SK-N-SH (cell line): ENCODE measurements around the gene TEKT5. TPM values are rescaled to one million over a fixed set of nuclear protein-coding genes. Genes with fewer than 3 reads are reported as not detected.
A peak's percentile ranks its signal among the peaks of the same experiment; 100 is the strongest.
"Not testable (repeated sequence)": the region's sequence is repeated elsewhere in the genome, so short reads cannot be mapped to it uniquely, and the experiment has no call there.

ENCODE experiments used
- CTCF ChIA-PET: fragments of 300-600, 350-600 bp; formaldehyde crosslinking; extraction: SDS; loops from one replicate; lab custom pipeline; 2021; lab: Yijun Ruan, JAX
- POLR2A ChIA-PET: fragments of 350-600 bp; sonication (Branson Sonifier 250); formaldehyde crosslinking; extraction: SDS; loops from one replicate; lab custom pipeline; 2020; ENCODE audit warnings: antibody characterized with exemption, inconsistent platforms; lab: Yijun Ruan, JAX
- DNase-seq: peaks from one replicate; pipeline ENCODE4 v3.0.0; 2012
- H2AFZ ChIP-seq: fragments of 200-600 bp; sonication (generic); 2 replicates; pipeline ENCODE4 v1.8.1; 2016; ENCODE audit warnings: antibody characterized with exemption, mild to moderate bottlenecking, low read depth
- H3F3A ChIP-seq: fragments of 200-600 bp; sonication (generic); replicated peaks from 2 replicates; pipeline ENCODE3; 2016; ENCODE audit warnings: antibody characterized with exemption, mild to moderate bottlenecking; ENCODE audit not compliant: insufficient read depth
- H3K27ac ChIP-seq, 2 experiments: fragments of 200-500 bp in 1 of 2; fragments of 200-600 bp in 1 of 2; sonication (Bioruptor generic) in 1 of 2; sonication (generic), shearing (Covaris generic) in 1 of 2; 2 replicates each; pipeline versions ENCODE4 v1.5.1 to v1.6.1; 2014 to 2016; ENCODE audit warnings: low read depth in 2 of 2, inconsistent platforms in 1 of 2, low read length in 1 of 2, mild to moderate bottlenecking in 1 of 2, mixed read lengths in 1 of 2
- H3K27me3 ChIP-seq: fragments of 200-600 bp; sonication (generic), shearing (Covaris generic); 2 replicates; pipeline ENCODE4 v1.6.1; 2016; ENCODE audit warnings: mixed run types; ENCODE audit not compliant: insufficient read depth
- H3K36me3 ChIP-seq, 2 experiments: fragments of 200-500 bp in 1 of 2; fragments of 200-600 bp in 1 of 2; sonication (Bioruptor generic) in 1 of 2; sonication (generic) in 1 of 2; replicated peaks in 1 of 2; 2 replicates each; pipeline versions ENCODE3 to v1.5.1; 2014 to 2016; ENCODE audit warnings: low read length in 1 of 2, mild to moderate bottlenecking in 1 of 2; ENCODE audit not compliant: insufficient read depth in 2 of 2, control insufficient read depth in 1 of 2
- H3K4me1 ChIP-seq, 2 experiments: fragments of 200-500 bp in 1 of 2; fragments of 200-600 bp in 1 of 2; sonication (Bioruptor generic) in 1 of 2; sonication (generic), shearing (Covaris generic) in 1 of 2; 2 replicates each; pipeline versions ENCODE4 v1.5.1 to v1.6.1; 2014 to 2016; ENCODE audit warnings: low read depth in 1 of 2, low read length in 1 of 2, mixed run types in 1 of 2; ENCODE audit not compliant: insufficient read depth in 2 of 2, control insufficient read depth in 1 of 2
- H3K4me2 ChIP-seq: fragments of 200-600 bp; sonication (generic), shearing (Covaris generic); 2 replicates; pipeline ENCODE4 v1.6.1; 2017; ENCODE audit warnings: mixed run types
- H3K4me3 ChIP-seq, 2 experiments: fragments of 200-500 bp in 1 of 2; fragments of 200-600 bp in 1 of 2; sonication (Bioruptor generic) in 1 of 2; sonication (generic), shearing (Covaris generic) in 1 of 2; 2 replicates each; pipeline versions ENCODE4 v1.5.1 to v1.8.1; 2014 to 2016; ENCODE audit warnings: low read depth in 2 of 2, inconsistent platforms in 1 of 2, low read length in 1 of 2, mild to moderate bottlenecking in 1 of 2, mixed read lengths in 1 of 2, moderate library complexity in 1 of 2
- H3K79me2 ChIP-seq: fragments of 200-600 bp; sonication (generic); 2 replicates; pipeline ENCODE4 v1.8.1; 2017; ENCODE audit warnings: mild to moderate bottlenecking; ENCODE audit not compliant: insufficient read depth
- H3K9ac ChIP-seq: fragments of 200-600 bp; sonication (generic); 2 replicates; pipeline ENCODE4 v1.6.1; 2017; ENCODE audit warnings: mixed run types
- H3K9me2 ChIP-seq: fragments of 200-600 bp; sonication (generic); 2 replicates; pipeline ENCODE4 v1.6.1; 2017; ENCODE audit warnings: mixed run types
- H3K9me3 ChIP-seq: fragments of 200-600 bp; sonication (generic); 2 replicates; pipeline ENCODE4 v1.6.1; 2017; ENCODE audit warnings: mixed run types, mild to moderate bottlenecking, moderate library complexity
- H4K20me1 ChIP-seq: fragments of 200-600 bp; sonication (generic); 2 replicates; pipeline ENCODE4 v1.6.1; 2017; ENCODE audit warnings: mild to moderate bottlenecking, mixed run types; ENCODE audit not compliant: insufficient read depth
- CTCF ChIP-seq: fragments of 200-600 bp; sonication (generic); IDR thresholded peaks from 2 replicates; pipeline ENCODE4 v1.6.1; 2017; ENCODE audit warnings: antibody characterized with exemption, mild to moderate bottlenecking, moderate library complexity
- ELF1 ChIP-seq: IDR thresholded peaks from 2 replicates; pipeline ENCODE4 v1.4.0; 2012
- FOSL2 ChIP-seq: IDR thresholded peaks from 2 replicates; pipeline ENCODE4 v1.4.0; 2012; ENCODE audit warnings: low read depth, mild to moderate bottlenecking, moderate library complexity, borderline replicate concordance
- MAX ChIP-seq: IDR thresholded peaks from 2 replicates; pipeline ENCODE4 v1.4.0; 2012; ENCODE audit warnings: low read depth
- MEF2A ChIP-seq: IDR thresholded peaks from 2 replicates; pipeline ENCODE4 v1.4.0; 2012; ENCODE audit warnings: low read depth, borderline replicate concordance
- MXI1 ChIP-seq: IDR thresholded peaks from 2 replicates; pipeline ENCODE4 v1.6.1; 2012; ENCODE audit warnings: mild to moderate bottlenecking, low read depth, low read length, improper control_type of control experiment
- PBX3 ChIP-seq: IDR thresholded peaks from 2 replicates; pipeline ENCODE4; 2012
- POLR2AphosphoS5 ChIP-seq: IDR thresholded peaks from 2 replicates; pipeline ENCODE4 v1.6.1; 2012; ENCODE audit warnings: low read depth, low read length
- RFX5 ChIP-seq: IDR thresholded peaks from 2 replicates; pipeline ENCODE4 v1.6.1; 2012; ENCODE audit warnings: mild to moderate bottlenecking, improper control_type of control experiment, low read length
- USF1 ChIP-seq: IDR thresholded peaks from 2 replicates; pipeline ENCODE4 v1.4.0; 2012; ENCODE audit warnings: low read depth, borderline replicate concordance
- YY1 ChIP-seq: IDR thresholded peaks from 2 replicates; pipeline ENCODE4 v1.4.0; 2012; ENCODE audit warnings: low read depth, mild to moderate bottlenecking
- WGBS: methylation state at CpG from one replicate; pipeline ENCODE4 v1.1.6; 2017; ENCODE audit warnings: low lambda C conversion rate; 5-methylcytosine and 5-hydroxymethylcytosine counted together
- polyA plus RNA-seq, 3 experiments: library from polyadenylated mRNA; depleted of rRNA; stranded (reverse); fragments of >200 nt; gene quantifications; 2 replicates each; pipeline ENCODE4 v1.2.3, GENCODE V29; 2012

The TEKT5 gene
- polyA plus RNA-seq, 1 of the 3 experiments (the other 2 are of a cell fraction) = not detected

- TF ChIP-seq RFX5 (no peak), MEF2A (no peak), CTCF (no peak), FOSL2 (no peak), POLR2AphosphoS5 (no peak), PBX3 (no peak), ELF1 (no peak)
- TF ChIP-seq, all 33 proteins: peak for 8
These were observed 47.1 kb upstream of the TEKT5 start (continued) for GRCh38 chr16:10741844-10742243.

GRCh38 chr16:10741249-10741648 is 46.5 kb upstream of the TEKT5 start:
- H3K4me1 ChIP-seq = peaks cover 3 to 35% of the 10 kb centered on the region in 2 experiments; a peak in 3 of 4 replicates
- H3K4me2 ChIP-seq, H3K36me3 ChIP-seq, H3K4me3 ChIP-seq, H2AFZ ChIP-seq, H3K9me3 ChIP-seq, H4K20me1 ChIP-seq, POLR2A ChIA-PET, H3K27me3 ChIP-seq, DNase-seq, H3K9ac ChIP-seq, H3K9me2 ChIP-seq: not testable (repeated sequence)
- peak overlapping the region in 1 of 2 experiments; percentile 97; a peak in 2 of 4 replicates for H3K27ac ChIP-seq
- peaks cover 16% of the 10 kb centered on the region for H3F3A ChIP-seq
- 95% methylated on average over 10 of the region's 10 CpGs for WGBS
- H3K79me2 ChIP-seq = peaks cover 11% of the 10 kb centered on the region
- CTCF ChIA-PET = interaction anchor here (1.4 to 10.8 kb wide), 3 partner anchors 87 to 226 kb away, joined by 3 to 305 read pairs (median 38); no protein-coding TSS in a partner anchor

GRCh38 chr16:10740845-10741208 is 46.1 kb upstream of the TEKT5 start:
- no peak for DNase-seq

More at GRCh38 chr16:10740845-10741208, 46.1 kb upstream of the TEKT5 start:
- 100% methylated on average over 2 of the region's 2 CpGs for WGBS
- peaks cover 11% of the 10 kb centered on the region for H3K79me2 ChIP-seq
- H3K9me3 ChIP-seq = no peaks in the 10 kb centered on the region
- POLR2A ChIA-PET = no interaction called here
- H3K4me1 ChIP-seq = peaks cover 3 to 31% of the 10 kb centered on the region in 2 experiments; a peak in 3 of 4 replicates
- H3K4me2 ChIP-seq = no peak overlapping the region
- H3F3A ChIP-seq = peaks cover 16% of the 10 kb centered on the region
- H2AFZ ChIP-seq = no peak overlapping the region
- CTCF ChIA-PET = interaction anchor here (1.4 to 10.8 kb wide), 3 partner anchors 87 to 225 kb away, joined by 3 to 305 read pairs (median 38); no protein-coding TSS in a partner anchor
- H3K9ac ChIP-seq = no peak overlapping the region
- no peak for TF ChIP-seq YY1
- TF ChIP-seq USF1 = no peak
- no peak for TF ChIP-seq MXI1
- TF ChIP-seq MAX = no peak
- no peak for TF ChIP-seq ELF1
- no peak overlapping the region for H3K4me3 ChIP-seq
- H3K27ac ChIP-seq = peak overlapping the region in 1 of 2 experiments; percentile 97; a peak in 2 of 4 replicates
- no peaks in the 10 kb centered on the region for H3K27me3 ChIP-seq
- no peaks in the 10 kb centered on the region for H3K9me2 ChIP-seq
- H3K36me3 ChIP-seq = no peaks in the 10 kb centered on the region
- H4K20me1 ChIP-seq = no peaks in the 10 kb centered on the region
